ENCODE results near the gene ADCY7.

DNA sequence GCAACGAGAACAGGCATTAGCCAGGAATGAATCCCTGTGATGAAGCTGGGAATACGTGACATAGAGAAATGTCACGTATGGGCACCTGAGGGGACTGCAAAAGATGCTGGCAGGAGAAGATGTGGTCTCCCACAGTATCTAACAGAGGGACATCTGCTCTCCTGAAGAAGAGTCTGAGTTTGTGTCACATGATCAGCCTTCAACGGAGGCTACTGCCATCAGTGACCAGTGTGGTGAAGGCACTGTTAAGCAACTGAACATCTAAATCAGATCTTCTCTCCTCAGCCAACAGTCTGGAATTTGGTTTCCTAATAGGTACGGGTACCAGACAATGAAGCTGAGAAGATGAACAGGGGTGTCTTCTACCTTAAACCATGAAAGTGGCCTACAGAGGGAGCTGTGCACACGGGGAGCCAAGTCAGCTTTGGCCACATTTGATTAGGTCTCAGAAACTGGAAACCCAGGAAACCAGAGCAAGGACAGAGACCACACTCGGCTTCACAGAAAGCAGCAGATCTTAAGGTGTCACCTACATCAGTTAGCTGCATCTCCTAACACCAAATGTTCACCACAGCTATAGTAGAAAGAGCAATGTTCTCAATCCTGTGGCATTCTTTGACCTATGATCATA is 60.6 kb downstream of the ADCY7 start:
- TF ChIP-seq POLR2A (IDR thresholded peaks at IDR 0.05; ENCODE audit: extremely low read depth, insufficient read length) (no peak), CTCF (IDR thresholded peaks at IDR 0.05; ENCODE audit: low read depth, low read length) (peak; percentile 50)
